GM21786 (cell line): Measurements from ENCODE around the gene EML6.
A peak's percentile ranks its signal among the peaks of the same experiment; 100 is the strongest.

Experiments
- ATAC-seq: cut with Tn5 transposase; IDR thresholded peaks from one replicate; pipeline ENCODE4 v1.9.1; 2021; ENCODE audit not compliant: unreplicated experiment

Gene EML6

DNA sequence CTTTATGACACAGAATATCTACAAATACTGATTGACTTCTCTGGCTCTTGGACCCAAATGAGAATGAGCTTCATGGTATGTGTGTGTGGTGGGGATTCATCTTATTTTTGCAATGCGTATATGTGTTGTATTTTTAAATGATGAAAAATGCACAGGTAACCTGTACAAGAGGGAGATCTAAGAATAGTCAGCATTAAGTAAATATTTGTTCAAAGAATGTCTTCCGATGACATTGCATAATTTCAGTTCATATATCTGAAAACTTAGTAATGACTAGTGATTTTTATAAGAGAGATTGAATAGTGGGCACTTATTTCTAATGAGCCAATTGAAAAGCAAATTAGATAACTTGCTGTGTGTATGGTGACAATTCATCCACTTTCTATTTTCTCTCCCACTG is 66.4 kb downstream of the EML6 start:
- no peak for ATAC-seq

DNA sequence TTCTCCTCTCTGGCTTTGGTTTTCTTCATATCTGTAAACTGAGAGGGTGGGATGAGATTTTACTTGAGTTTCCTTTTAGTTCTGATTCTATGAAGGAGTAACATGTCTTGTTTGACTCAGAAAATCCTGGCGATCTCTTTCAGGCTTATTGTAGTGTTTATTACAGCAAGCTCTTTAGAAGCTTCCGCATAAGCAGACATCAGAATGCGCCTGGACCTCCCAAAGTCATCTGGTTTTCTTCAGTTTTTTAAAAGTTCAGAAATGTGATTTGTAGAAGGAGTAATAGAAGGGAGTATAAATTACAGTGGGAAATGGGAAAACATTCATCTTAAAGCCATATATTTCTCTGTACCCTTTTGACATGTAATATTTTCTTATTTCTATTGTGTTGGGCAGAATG is 68.4 kb downstream of the EML6 start:
- ATAC-seq: no peak

DNA sequence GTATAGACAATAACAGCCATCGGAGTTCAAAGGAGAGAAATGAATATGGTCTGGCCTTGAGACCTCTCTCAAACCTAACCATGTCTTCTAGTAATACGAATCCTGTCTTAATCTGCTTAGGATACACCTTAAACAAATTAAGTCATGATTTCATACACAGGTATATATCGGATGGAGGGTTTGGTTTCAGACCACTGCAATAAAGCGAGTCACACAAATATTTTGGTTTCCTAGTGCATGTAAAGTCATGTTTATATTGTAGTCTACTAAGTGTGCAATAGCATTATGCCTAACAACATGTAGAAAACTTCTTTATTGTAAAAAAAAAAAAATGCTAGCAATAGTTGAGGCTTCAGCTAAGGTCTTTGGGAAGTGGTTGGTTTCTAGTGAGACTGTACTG is 73.8 kb downstream of the EML6 start:
- ATAC-seq: no peak

DNA sequence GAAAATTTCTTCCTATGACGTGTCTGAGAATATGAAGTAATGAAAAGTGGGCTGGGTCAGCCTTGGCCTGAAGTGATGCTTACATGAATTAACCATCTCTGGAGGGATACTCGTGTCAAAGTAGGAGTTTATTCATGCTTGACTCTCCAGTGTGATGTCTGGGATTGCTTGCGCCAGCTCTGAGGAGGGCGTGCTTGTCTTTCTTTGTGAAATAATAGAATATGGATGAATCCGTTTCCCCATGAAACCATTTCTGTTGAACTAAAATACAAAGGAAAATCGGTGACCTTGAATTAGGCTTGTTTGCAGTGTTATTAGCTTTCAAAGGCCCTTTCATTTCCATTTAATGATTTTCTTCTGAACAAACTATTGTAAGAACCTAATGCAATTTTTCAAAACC is 77.9 kb downstream of the EML6 start:
- no peak for ATAC-seq

DNA sequence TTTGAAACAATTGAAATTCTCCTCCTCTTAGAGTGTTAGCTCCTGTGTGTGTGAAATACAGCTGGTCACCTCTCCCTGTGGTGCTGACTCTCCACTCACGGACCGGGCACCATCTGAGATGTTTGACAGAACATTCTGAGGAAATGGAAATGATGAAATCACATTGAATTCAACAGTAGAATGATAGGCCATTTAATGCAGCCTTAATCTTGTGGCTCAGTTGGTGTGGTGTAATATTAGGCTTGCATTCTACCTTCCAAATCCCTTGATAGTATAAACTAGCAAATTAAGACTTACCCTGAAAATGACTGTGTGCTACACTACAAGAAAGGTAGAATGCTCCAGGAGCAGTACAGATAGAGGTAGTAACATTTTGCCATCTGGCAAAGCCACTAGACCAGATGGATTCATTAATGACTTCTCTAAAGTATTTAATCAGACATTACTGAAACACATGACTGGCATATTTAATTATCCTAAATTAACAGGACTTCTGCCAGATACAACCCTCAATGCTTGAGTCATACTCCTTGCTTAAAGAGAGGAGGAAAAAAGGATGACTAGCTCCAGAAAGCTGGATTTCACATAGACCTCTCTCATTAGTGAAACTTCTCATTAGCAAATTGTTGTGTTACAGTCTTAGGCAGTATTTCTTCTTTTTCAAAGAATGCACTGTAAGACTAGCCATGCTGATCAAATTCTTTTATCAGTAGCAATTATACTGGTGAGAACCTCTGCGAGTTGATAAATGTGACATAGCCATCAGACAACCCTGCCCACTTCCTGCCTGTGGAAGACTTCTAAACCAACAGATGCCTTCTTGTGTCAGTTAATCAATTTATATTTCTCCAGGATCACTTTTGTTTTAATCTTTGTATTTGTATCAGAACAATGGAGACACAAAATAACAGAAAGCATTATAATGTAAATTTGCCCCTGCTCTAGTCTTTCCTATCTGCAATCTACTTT is 80.6 kb downstream of the EML6 start:
- no peak for ATAC-seq

DNA sequence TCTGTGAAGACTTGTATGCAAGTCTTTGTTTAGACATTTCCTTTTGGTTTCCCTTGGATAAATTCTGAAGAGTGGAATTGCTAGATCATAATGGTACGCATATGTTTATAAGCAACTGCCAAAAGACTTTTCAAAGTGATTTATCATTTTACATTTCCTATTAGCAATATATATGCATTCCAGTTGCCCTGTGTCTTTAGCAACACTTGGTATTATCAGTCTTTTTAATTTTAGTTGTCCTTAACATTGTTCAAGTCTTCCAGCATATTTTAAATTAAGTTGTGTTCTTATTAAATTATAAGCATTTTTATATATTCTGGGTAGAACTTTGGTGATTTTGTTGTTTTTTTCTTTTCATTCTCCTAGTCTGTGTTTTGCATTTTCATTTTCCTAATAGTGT is 81.8 kb downstream of the EML6 start:
- ATAC-seq: no peak

DNA sequence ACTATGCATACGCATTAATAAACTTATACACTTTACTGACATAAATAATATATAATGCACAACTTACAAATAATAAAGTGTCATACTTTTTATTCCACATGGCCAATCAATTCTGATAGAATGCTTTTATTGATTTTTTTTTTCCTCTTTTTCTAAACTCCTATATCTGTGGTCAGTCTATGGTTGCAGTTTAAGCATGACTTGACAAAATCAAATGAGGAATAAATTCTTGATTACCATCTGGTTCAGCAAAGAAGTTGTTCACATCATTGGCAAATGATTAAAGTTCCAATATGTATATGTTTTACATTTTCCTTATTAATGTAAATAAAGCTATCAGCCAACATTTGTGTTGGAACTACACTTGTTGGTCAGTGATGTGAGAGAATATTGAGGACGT is 83.5 kb downstream of the EML6 start:
- no peak for ATAC-seq

DNA sequence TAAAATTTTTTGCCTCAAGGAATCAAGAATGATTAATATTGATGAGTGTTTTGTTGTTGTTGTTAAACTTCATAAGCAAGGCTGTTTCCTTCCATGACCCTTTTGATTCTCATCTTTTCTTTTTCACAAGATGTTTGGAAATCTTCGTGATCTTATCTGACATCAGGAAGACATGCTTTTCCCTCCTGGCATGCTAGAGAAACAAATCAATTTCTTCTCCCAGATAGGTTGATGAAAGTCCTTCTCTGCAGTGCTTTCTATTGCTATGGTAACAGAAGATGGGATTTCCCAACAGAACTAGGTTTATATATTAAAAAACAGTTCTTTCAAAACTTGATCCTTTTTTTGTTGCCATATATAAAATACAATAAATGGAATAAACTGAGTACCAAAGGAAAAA is 85.2 kb downstream of the EML6 start:
- no peak for ATAC-seq

DNA sequence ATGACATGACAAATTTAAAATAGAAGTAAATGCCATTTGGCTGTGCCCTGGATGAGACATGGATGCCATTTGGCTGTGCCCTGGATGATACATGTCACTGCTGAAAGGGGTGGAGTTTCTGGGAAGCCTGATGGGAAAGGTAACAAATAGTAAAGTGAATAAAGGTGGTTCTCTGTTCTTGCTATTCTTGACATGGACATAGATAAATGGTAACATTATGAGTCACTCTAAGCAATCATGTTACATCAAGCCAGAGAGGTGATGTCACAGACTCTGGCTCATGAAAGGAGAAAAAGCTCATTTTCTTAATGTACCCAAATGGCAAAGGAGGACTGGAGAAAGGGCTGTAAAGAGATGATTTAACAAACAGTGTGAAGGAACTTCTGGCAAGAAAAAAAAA is 86.4 kb downstream of the EML6 start:
- ATAC-seq: no peak

DNA sequence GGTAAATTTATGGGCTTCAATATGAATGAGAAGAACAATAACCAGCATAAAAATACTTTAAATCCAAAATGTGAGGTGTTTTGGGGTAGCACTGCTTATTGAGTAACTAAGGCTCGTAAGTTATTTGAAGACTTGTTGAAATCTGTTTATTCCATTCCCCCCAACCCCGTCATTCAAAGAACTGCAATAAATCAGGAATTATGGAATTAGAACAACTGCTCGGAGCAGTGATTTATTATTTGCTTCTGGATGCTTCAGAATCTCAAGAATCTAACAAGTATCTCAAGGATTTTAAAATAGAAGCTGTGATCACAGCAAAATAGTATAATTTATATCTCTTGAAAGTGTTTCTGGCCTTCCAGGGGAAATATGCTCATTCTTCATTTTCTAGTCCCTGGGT is 86.8 kb downstream of the EML6 start:
- ATAC-seq: no peak

DNA sequence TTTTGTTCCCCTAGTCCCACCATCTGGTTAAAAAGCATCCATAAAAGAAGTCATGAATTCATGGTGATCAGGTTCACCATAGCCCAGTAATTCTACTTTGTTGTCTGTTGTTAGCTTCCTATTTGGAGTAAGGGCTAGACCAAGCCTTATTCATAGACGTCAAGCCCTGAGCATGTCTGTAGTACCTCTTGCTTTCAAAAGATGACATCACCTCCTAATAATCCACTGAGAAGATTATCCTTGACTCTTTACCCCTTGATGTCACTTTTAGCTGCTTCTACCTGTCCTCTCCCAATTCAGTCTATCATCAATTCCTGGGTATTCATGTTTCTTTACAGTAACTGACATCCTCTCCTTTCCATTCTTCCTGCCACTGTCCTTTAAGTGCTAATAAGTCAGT is 90.1 kb downstream of the EML6 start:
- no peak for ATAC-seq

DNA sequence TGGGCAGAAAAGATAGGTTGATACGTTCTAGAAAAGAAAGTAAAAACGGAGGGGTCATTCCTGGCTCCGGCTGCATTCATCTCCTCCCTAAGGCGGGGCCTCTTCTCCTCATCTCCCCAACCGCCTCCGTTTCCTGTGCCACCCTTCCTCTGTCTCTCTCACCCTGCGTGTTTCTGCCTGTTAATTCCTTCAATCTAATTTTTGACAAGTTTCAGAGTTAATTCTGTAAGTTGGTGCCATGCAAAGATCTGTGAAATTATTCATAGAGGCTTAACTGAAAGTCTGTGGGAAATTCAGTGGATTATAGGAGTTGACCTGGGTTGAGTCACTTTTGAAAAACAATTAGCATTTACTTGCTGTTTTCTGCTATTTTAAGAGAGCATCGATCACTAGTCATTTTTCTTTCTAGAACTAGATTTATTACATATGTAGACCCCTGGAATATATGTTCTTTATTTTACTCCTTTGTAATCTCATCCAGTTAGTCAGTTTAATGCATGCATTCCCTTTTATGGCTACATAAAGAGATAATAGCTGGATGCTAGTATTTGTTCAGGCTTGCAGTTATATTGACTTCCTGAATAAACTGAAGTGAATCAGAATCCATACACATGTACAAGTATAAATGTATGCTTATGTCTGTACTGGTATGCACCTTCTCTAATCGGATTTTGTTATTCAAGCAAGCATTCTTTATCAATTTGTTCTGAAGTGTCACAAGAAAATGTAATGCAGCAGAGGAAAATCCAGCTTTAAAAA is 91.1 kb downstream of the EML6 start:
- no peak for ATAC-seq

DNA sequence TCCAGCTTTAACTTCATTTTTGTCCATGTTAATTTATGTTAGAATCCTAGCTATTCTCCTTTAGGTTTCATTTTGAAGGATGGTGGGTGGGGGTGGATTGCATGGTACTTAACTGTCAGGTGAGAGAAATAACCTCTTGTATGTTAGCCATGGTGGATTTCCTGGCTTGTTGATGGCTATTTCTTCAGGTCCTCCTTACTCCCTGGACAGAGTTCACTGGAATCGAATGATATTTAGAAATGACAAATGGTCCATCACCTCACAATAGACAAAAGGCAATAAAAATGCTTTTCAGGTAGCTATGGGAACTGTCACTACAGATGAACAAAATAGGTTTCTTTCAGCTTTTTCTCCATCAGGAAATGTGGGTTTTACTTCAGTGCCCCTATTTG is 91.7 kb downstream of the EML6 start:
- no peak for ATAC-seq

DNA sequence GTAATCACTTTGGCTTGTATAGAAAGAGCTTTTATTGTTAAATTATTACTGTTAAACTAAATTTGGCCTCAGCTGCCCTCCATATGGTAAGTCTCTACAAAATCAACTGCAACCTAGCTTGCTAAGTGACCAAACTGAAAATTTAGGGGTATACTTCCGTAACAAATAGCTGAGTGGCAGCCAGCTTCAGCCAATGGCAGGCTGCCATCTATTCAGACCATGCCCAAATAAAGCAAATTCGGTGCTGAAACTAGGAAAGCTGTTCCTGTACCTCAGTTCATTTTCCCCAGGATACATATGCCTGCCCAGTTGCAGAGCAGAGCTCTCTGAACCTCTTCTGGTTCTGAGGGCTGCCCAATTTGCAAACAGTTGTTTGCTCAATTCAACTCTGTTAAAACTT is 94.8 kb downstream of the EML6 start:
- ATAC-seq: no peak

DNA sequence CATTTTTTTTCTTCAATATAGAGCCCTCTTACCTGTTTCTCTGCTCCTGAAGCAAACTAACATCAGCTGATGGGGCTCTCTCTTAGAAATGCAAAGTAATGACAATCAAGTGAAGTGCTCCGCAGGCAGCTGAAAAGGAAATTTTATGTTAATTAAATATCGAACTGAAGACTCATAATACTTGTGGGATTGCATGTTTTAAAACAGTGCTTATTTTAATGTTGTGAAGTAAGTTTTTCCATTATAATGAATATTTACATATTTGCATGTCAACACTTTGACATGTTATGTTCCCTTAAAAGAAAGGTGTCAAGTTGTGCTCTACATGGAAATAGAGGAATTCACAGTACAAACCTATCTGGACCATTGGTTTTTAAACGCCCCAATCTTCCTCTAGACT is 97.1 kb downstream of the EML6 start:
- no peak for ATAC-seq

DNA sequence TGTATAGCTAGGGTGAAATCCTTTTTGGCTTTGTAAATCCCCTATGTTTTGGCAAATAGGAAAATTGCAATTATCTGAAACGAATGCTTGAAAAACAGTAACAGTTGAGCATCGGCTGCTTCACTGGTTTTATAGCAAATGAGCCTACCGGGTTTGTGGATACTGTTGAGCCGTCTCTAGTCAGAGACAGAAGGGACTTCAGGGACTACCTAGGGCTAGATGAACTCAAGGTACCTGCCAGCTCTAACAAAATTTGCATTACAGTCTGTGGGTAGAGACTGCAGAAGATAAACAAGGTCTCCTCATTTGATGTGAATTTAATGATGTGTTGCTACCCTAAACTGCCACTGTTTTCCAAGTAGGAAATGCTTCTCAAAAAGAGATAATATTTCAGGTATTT is 101.1 kb downstream of the EML6 start:
- ATAC-seq: no peak

DNA sequence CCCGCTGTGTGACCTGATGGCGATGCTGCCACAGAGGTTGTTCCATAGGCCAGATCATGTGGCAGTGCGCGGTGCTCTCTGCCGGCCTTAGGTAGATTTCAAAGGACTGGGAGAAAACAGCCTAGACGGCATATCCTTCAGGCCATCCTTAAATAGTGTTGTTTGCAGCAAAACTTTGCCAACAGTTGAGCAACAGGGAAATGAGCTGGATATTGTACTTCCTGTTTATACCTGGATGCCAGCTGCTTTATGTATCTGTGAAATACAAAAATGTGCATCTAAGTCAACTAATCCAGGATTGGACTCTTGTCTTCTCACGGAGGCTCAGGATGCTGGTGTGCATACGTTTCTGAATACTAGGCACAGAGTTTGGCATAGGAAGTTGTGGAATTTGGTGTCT is 107.1 kb downstream of the EML6 start:
- ATAC-seq: no peak

DNA sequence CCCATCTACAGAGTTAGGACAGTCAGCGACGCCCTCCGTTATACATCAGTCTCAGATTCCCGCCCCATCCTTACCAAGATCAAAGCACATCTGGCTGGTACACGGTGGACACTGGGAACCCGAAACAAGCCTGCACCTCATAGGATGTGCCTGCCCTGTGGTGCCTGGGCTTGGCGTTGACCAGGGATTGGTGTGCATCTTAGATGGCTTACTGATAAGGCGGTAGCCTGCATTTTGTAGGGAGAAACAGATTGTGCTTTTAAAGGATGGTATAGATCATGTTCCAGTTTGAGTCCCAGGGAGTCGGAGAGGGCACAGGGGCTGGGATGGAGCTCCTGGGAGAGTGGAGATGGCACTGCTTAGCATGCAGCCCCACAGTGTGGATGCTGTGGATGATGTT is 108.0 kb downstream of the EML6 start:
- no peak for ATAC-seq

DNA sequence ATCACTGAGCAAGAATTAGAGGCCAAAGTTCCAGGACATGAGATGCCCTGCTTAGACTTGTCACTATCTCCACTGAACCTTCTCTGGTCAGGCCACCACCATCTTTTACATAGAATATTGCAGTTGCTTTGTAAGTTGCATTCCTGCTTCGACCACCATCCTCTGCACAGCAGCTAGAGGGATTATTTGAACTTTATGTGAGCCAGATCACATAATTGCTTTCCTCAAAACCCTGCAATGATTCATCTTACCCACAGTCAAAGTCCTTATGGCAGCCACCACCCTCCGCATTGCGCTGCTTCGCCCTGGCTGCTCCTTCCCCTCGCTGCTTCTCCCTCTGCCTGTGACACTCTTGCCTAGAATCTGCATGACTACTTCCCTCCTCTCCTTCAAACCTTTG is 111.3 kb downstream of the EML6 start:
- no peak for ATAC-seq

DNA sequence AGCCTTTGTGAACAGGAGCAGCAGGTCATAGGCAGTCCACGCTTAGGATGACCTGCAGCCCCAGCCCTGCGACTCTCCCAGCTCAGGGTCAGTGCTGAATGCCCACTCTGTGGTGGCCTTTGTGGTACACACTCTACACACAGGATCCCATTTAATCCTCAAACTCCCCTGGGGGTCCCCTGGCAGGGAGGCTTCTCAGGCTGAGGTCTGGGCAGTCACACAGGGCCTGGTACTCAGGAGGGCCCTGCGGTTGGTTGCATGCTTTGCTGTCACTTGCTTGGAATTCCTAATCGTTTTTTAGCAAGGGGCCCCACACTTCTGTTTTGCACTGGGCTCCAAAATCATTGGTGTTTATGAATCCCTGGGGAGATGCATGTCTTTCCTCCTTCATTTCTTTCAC is 113.0 kb downstream of the EML6 start:
- ATAC-seq: no peak

DNA sequence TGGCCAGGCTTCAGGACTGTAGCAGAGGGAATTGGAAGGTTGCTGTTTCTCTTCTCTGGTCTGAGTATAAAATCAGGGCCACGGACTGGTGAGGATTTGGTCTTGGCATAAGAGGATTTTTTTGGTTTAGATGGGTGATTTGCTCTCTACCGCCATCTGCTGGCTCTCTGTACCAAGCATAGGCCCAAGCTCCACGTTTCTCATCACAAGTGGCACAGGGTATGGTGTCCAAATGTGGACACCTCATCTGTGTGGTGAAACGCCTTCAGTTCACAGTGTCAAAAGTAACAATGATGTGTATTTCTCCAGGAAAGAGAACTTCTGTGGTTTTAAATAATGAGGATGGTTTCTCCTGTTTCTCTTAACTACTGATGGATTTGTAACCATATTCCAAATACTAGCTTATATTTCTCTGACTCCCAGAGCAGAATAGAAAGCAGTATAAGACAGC is 115.1 kb downstream of the EML6 start:
- peak; percentile 77 for ATAC-seq
